ENCODE data around the gene CD180. TPM values are rescaled to one million over a fixed set of nuclear protein-coding genes. Genes with fewer than 3 reads are reported as not detected.

CD180 gene
- total RNA-seq, 1 experiment from 2014 or later: not detected

GRCh38 chr5:67203701-67204074 is 7.1 kb upstream of the CD180 start:
- no peaks in the 10 kb centered on the region for H3K4me1 ChIP-seq (ENCODE audit: control insufficient read depth, insufficient read depth, low read length)
- no peaks in the 10 kb centered on the region for H3K27me3 ChIP-seq (ENCODE audit: control insufficient read depth, insufficient read depth, low read length)
- no peaks in the 10 kb centered on the region for H3K36me3 ChIP-seq (ENCODE audit: control insufficient read depth, insufficient read depth, low read length)
- TF ChIP-seq CTCF (IDR thresholded peaks at IDR 0.05) (no peak), POLR2AphosphoS5 (IDR thresholded peaks at IDR 0.05; ENCODE audit: low read depth, low read length) (no peak), TCF7L2 (IDR thresholded peaks at IDR 0.05; ENCODE audit: low read depth, low read length) (no peak), REST (IDR thresholded peaks at IDR 0.05; ENCODE audit: insufficient read depth in 1 of 2, low read depth in 2 of 2, low read length in 1 of 2) (no peak), SIN3A (IDR thresholded peaks at IDR 0.05; ENCODE audit: borderline replicate concordance, insufficient read depth, low read depth, low read length) (no peak)
- ATAC-seq (no peak), DNase-seq (ENCODE audit: low read depth, low spot score) (no peak)
- ChIA-PET POLR2A (no interaction called here), CTCF (interaction anchor here (0.7 kb wide), 1 partner anchor 46 kb away, joined by 6 read pairs; no protein-coding TSS in a partner anchor)
- intact Hi-C loops (cut with micrococcal nuclease; ENCODE audit: unreplicated experiment) (loop anchor here (10.0 kb wide), 1 partner anchor 389 kb away; no protein-coding TSS in a partner anchor), in situ Hi-C loops (cut with HindIII; ENCODE audit: low pct_unique_long_range_greater_than_20kb, low sequenced_read_pairs) (no loop called here)
- no peaks in the 10 kb centered on the region for H3K9me3 ChIP-seq (ENCODE audit: control insufficient read depth, insufficient read depth, low read depth, low read length)
- no peak overlapping the region for H3K27ac ChIP-seq (ENCODE audit: low read length)
- no TSS peak for BruUV-seq (replicated peaks)
- no peak overlapping the region for H3K4me3 ChIP-seq (ENCODE audit: low read depth in 2 of 2, low read length in 2 of 2)

- H3K27me3 ChIP-seq (ENCODE audit: control insufficient read depth, insufficient read depth, low read length): no peaks in the 10 kb centered on the region
- no peaks in the 10 kb centered on the region for H3K9me3 ChIP-seq (ENCODE audit: control insufficient read depth, insufficient read depth, low read depth, low read length)
- intact Hi-C loops (cut with micrococcal nuclease; ENCODE audit: unreplicated experiment) (loop anchor here (10.0 kb wide), 1 partner anchor 388 kb away; no protein-coding TSS in a partner anchor), in situ Hi-C loops (cut with HindIII; ENCODE audit: low pct_unique_long_range_greater_than_20kb, low sequenced_read_pairs) (no loop called here)
- ATAC-seq: no peak
- TF ChIP-seq CTCF (IDR thresholded peaks at IDR 0.05) (no peak), POLR2AphosphoS5 (IDR thresholded peaks at IDR 0.05; ENCODE audit: low read depth, low read length) (no peak), SIN3A (IDR thresholded peaks at IDR 0.05; ENCODE audit: borderline replicate concordance, insufficient read depth, low read depth, low read length) (no peak), REST (IDR thresholded peaks at IDR 0.05; ENCODE audit: insufficient read depth in 1 of 2, low read depth in 2 of 2, low read length in 1 of 2) (no peak), TCF7L2 (IDR thresholded peaks at IDR 0.05; ENCODE audit: low read depth, low read length) (no peak)
- CTCF ChIA-PET: no interaction called here
- no peak for DNase-seq (ENCODE audit: low read depth, low spot score)
- POLR2A ChIA-PET: no interaction called here
- BruUV-seq (replicated peaks): no TSS peak
- H3K36me3 ChIP-seq (ENCODE audit: control insufficient read depth, insufficient read depth, low read length): no peaks in the 10 kb centered on the region
- no peak overlapping the region for H3K4me3 ChIP-seq (ENCODE audit: low read depth in 2 of 2, low read length in 2 of 2)
- H3K4me1 ChIP-seq (ENCODE audit: control insufficient read depth, insufficient read depth, low read length): no peaks in the 10 kb centered on the region
- H3K27ac ChIP-seq (ENCODE audit: low read length): no peak overlapping the region
Observed at GRCh38 chr5:67202828-67203227, 6.2 kb upstream of the CD180 start.
